ENCODE data around the gene EMC6.

DNA sequence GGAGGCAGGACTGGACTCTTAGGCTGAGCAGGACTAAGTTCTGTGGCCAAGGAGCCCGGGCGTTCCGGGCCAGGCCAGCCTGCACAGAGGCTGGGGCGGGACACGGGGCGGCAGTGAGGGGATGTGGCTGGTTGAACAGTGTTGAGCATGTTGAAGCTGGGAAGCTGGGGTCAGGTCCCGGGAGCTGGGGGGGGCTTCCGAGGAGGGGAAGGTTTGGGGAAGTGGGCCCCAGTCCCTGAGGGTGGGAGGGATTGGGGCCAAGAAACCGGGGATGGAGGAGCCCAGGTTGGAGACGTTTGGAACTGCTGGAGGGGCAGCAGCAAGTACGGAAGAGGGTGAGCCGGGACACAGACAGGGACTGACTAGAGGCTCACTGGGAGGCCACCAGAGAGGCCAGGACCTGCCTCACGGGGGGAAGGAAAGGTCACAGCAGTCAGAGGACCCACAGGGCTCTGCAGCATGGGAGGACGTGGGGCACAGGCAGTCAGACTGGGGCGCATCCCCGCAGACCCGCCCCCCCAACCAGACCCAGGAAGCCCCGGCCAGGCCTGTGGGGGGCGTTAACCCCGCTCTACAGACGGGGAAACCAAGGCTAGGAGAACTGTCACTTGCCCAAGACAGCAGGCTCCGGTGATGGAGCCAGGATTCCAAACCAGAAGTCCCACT is 9.7 kb upstream of the EMC6 start:
- TF ChIP-seq TAF1 (IDR thresholded peaks at IDR 0.05; ENCODE audit: borderline replicate concordance, insufficient read depth, low read length) = no peak
- TF ChIP-seq, protein P1, sequence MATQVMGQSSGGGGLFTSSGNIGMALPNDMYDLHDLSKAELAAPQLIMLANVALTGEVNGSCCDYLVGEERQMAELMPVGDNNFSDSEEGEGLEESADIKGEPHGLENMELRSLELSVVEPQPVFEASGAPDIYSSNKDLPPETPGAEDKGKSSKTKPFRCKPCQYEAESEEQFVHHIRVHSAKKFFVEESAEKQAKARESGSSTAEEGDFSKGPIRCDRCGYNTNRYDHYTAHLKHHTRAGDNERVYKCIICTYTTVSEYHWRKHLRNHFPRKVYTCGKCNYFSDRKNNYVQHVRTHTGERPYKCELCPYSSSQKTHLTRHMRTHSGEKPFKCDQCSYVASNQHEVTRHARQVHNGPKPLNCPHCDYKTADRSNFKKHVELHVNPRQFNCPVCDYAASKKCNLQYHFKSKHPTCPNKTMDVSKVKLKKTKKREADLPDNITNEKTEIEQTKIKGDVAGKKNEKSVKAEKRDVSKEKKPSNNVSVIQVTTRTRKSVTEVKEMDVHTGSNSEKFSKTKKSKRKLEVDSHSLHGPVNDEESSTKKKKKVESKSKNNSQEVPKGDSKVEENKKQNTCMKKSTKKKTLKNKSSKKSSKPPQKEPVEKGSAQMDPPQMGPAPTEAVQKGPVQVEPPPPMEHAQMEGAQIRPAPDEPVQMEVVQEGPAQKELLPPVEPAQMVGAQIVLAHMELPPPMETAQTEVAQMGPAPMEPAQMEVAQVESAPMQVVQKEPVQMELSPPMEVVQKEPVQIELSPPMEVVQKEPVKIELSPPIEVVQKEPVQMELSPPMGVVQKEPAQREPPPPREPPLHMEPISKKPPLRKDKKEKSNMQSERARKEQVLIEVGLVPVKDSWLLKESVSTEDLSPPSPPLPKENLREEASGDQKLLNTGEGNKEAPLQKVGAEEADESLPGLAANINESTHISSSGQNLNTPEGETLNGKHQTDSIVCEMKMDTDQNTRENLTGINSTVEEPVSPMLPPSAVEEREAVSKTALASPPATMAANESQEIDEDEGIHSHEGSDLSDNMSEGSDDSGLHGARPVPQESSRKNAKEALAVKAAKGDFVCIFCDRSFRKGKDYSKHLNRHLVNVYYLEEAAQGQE (IDR thresholded peaks at IDR 0.05; ENCODE audit: insufficient read depth in 1 of 2, low read depth in 2 of 2, low read length in 2 of 2) = no peak

Measured in PFSK-1 (cell line).